ENCODE data around the gene ATG2B. TPM values are rescaled to one million over a fixed set of nuclear protein-coding genes. Genes with fewer than 3 reads are reported as not detected.

The ATG2B gene
- total and polyA plus RNA-seq, 2 donors (not counting 1 experiment from before 2014, with no cell fraction given): 8.1 to 39.6 TPM

GRCh38 chr14:96232506-96232905, 130.6 kb downstream of the ATG2B start:
- intact Hi-C loops (cut with micrococcal nuclease): no loop called here
- H3K27ac ChIP-seq (ENCODE audit: low read length in 2 of 2): no peak overlapping the region
- ChIA-PET CTCF (no interaction called here), POLR2A (no interaction called here)
- Mint-ChIP-seq H3K4me3 (no peak overlapping the region), H3K4me1 (no peaks in the 10 kb centered on the region), H3K27ac (no peak overlapping the region), H3K9me3 (ENCODE audit: insufficient read depth) (peaks cover 6% of the 10 kb centered on the region), H3K27me3 (peaks cover 6% of the 10 kb centered on the region)
- ATAC-seq (ENCODE audit: low read depth): no peak
- H3K4me2 ChIP-seq (replicated peaks; ENCODE audit: low read depth, low read length, poor library complexity, severe bottlenecking): no peak overlapping the region
- H3K79me2 ChIP-seq (ENCODE audit: control insufficient read depth, insufficient read depth, low read length): no peaks in the 10 kb centered on the region
- no peaks in the 10 kb centered on the region for H3K4me1 ChIP-seq (ENCODE audit: control insufficient read depth in 2 of 2, insufficient read depth in 2 of 2, low read length in 2 of 2)
- DNase-seq: no peak
- peaks cover 0 to 14% (median 0%) of the 10 kb centered on the region in 3 donors for H3K9me3 ChIP-seq (ENCODE audit: control extremely low read depth in 1 of 3, control insufficient read depth in 2 of 3, insufficient read depth in 1 of 3, low read length in 2 of 3)
- H2AFZ ChIP-seq (ENCODE audit: insufficient read depth, low read depth, low read length, poor library complexity, severe bottlenecking): no peak overlapping the region
- TF ChIP-seq CTCF (IDR thresholded peaks at IDR 0.05) (no peak), EZH2 (IDR thresholded peaks at IDR 0.05; ENCODE audit: borderline replicate concordance, insufficient read depth, low read depth, low read length, poor library complexity, severe bottlenecking) (no peak)
- H3K27me3 ChIP-seq (replicated peaks in 1 of 4; ENCODE audit: control extremely low read depth in 1 of 4, control insufficient read depth in 3 of 4, insufficient read depth in 4 of 4, low read length in 3 of 4): peaks cover 0 to 2% (median 0%) of the 10 kb centered on the region in 4 experiments
- 91% methylated on average over 10 of the region's 11 CpGs for WGBS (ENCODE audit: insufficient coverage)
- no peaks in the 10 kb centered on the region for H4K20me1 ChIP-seq (ENCODE audit: control insufficient read depth, insufficient read depth, low read length, poor library complexity, severe bottlenecking)
- no peak overlapping the region for H3K4me3 ChIP-seq (ENCODE audit: control extremely low read depth in 1 of 5, extremely low read depth in 1 of 5, insufficient read depth in 1 of 5, low read depth in 2 of 5, low read length in 4 of 5)
- H3K36me3 ChIP-seq (replicated peaks in 1 of 2; ENCODE audit: control extremely low read depth in 1 of 2, control insufficient read depth in 1 of 2, extremely low read depth in 1 of 2, insufficient read depth in 2 of 2, low read length in 1 of 2): no peaks in the 10 kb centered on the region
- no peak overlapping the region for H3K9ac ChIP-seq (ENCODE audit: low read length)

- Histone ChIP-seq H3K79me2 (ENCODE audit: control insufficient read depth, insufficient read depth, low read length) (no peaks in the 10 kb centered on the region), H3K9ac (ENCODE audit: low read length) (no peak overlapping the region), H3K4me3 (ENCODE audit: control extremely low read depth in 1 of 5, extremely low read depth in 1 of 5, insufficient read depth in 1 of 5, low read depth in 2 of 5, low read length in 4 of 5) (no peak overlapping the region), H3K27ac (ENCODE audit: low read length in 2 of 2) (no peak overlapping the region), H3K36me3 (replicated peaks in 1 of 2; ENCODE audit: control extremely low read depth in 1 of 2, control insufficient read depth in 1 of 2, extremely low read depth in 1 of 2, insufficient read depth in 2 of 2, low read length in 1 of 2) (no peaks in the 10 kb centered on the region), H2AFZ (ENCODE audit: insufficient read depth, low read depth, low read length, poor library complexity, severe bottlenecking) (no peak overlapping the region), H3K4me1 (ENCODE audit: control insufficient read depth in 2 of 2, insufficient read depth in 2 of 2, low read length in 2 of 2) (no peaks in the 10 kb centered on the region), H4K20me1 (ENCODE audit: control insufficient read depth, insufficient read depth, low read length, poor library complexity, severe bottlenecking) (no peaks in the 10 kb centered on the region), H3K27me3 (replicated peaks in 1 of 4; ENCODE audit: control extremely low read depth in 1 of 4, control insufficient read depth in 3 of 4, insufficient read depth in 4 of 4, low read length in 3 of 4) (peaks cover 0 to 2% (median 0%) of the 10 kb centered on the region in 4 experiments), H3K9me3 (ENCODE audit: control extremely low read depth in 1 of 3, control insufficient read depth in 2 of 3, insufficient read depth in 1 of 3, low read length in 2 of 3) (peaks cover 0 to 16% (median 0%) of the 10 kb centered on the region in 3 donors), H3K4me2 (replicated peaks; ENCODE audit: low read depth, low read length, poor library complexity, severe bottlenecking) (no peak overlapping the region)
- CTCF ChIA-PET: no interaction called here
- no peaks in the 10 kb centered on the region for H3K4me1 Mint-ChIP-seq
- ATAC-seq (ENCODE audit: low read depth): no peak
- POLR2A ChIA-PET: no interaction called here
- no peak for DNase-seq
- H3K27ac Mint-ChIP-seq: no peak overlapping the region
- 96% methylated on average over 9 of the region's 12 CpGs for WGBS (ENCODE audit: insufficient coverage)
- TF ChIP-seq EZH2 (IDR thresholded peaks at IDR 0.05; ENCODE audit: borderline replicate concordance, insufficient read depth, low read depth, low read length, poor library complexity, severe bottlenecking) (no peak), CTCF (IDR thresholded peaks at IDR 0.05) (no peak)
- intact Hi-C loops (cut with micrococcal nuclease): no loop called here
- H3K27me3 Mint-ChIP-seq: peaks cover 6% of the 10 kb centered on the region
- no peak overlapping the region for H3K4me3 Mint-ChIP-seq
- peaks cover 8% of the 10 kb centered on the region for H3K9me3 Mint-ChIP-seq (ENCODE audit: insufficient read depth)
These were observed 131.5 kb downstream of the ATG2B start for GRCh38 chr14:96231526-96232130.
